H1 (cell line): Measurements from ENCODE around the gene FGF13. TPM values are rescaled to one million over a fixed set of nuclear protein-coding genes. Genes with fewer than 3 reads are reported as not detected.

Experiments used
- CTCF ChIA-PET: fragments of 300-600 bp; sonication (Branson Sonifier 250); formaldehyde crosslinking; loops from one replicate; lab custom pipeline; 2021; ENCODE audit not compliant: partially characterized antibody; lab: Charles Lee
- POLR2A ChIA-PET: fragments of 300-600 bp; sonication (Branson Sonifier 250); formaldehyde crosslinking; loops from one replicate; lab custom pipeline; 2021; ENCODE audit warnings: inconsistent platforms; ENCODE audit not compliant: partially characterized antibody; lab: Charles Lee
- DNase-seq, 2 experiments: peaks; one replicate each; pipeline versions ENCODE4 v3.0.0 to v3.0.0-alpha.2; 2010 to 2022; ENCODE audit warnings: low spot score in 2 of 2, low read depth in 1 of 2, mixed read lengths in 1 of 2
- FAIRE-seq: peaks from 2 replicates; lab custom pipeline; 2011; peaks lifted over from hg19 to GRCh38; lab: Jason Lieb, UNC
- H2AFZ ChIP-seq: 2 replicates; pipeline ENCODE4 v1.8.1; 2012; ENCODE audit warnings: low read length, inconsistent platforms
- H2AK5ac ChIP-seq: 2 replicates; pipeline ENCODE4 v1.6.1; 2013; ENCODE audit warnings: low read depth, low read length
- H2BK120ac ChIP-seq: replicated peaks from 2 replicates; pipeline ENCODE3; 2013; ENCODE audit warnings: low read depth, low read length, inconsistent platforms
- H2BK12ac ChIP-seq: 2 replicates; pipeline ENCODE4 v1.6.1; 2013; ENCODE audit warnings: low read depth, low read length
- H2BK15ac ChIP-seq: 2 replicates; pipeline ENCODE4 v1.6.1; 2013; ENCODE audit warnings: low read length
- H2BK20ac ChIP-seq: 2 replicates; pipeline ENCODE4 v1.6.1; 2013; ENCODE audit warnings: low read length
- H2BK5ac ChIP-seq: 2 replicates; pipeline ENCODE4 v1.6.1; 2013; ENCODE audit warnings: low read depth, low read length
- H3K14ac ChIP-seq: 2 replicates; pipeline ENCODE4 v1.6.1; 2013; ENCODE audit warnings: inconsistent platforms; ENCODE audit not compliant: insufficient read length
- H3K18ac ChIP-seq: 2 replicates; pipeline ENCODE4 v1.6.1; 2013; ENCODE audit warnings: low read length; ENCODE audit errors: extremely low read depth
- H3K23ac ChIP-seq: 2 replicates; pipeline ENCODE4 v1.6.1; 2013; ENCODE audit warnings: inconsistent platforms; ENCODE audit not compliant: insufficient read length
- H3K23me2 ChIP-seq: 2 replicates; pipeline ENCODE4 v1.6.1; 2013; ENCODE audit warnings: low read depth, low read length
- H3K27ac ChIP-seq: 2 replicates; pipeline ENCODE4 v1.6.1; 2011; ENCODE audit warnings: low read depth, low read length, inconsistent platforms
- H3K27me3 ChIP-seq, 4 experiments: replicated peaks in 1 of 4; 1 replicate in 1 of 4; 2 replicates in 3 of 4; pipeline versions ENCODE4 v1.6.1 to v1.8.1; 2011 to 2013; ENCODE audit warnings: low read length in 3 of 4, mild to moderate bottlenecking in 3 of 4, inconsistent platforms in 2 of 4, mixed read lengths in 2 of 4, moderate library complexity in 1 of 4; ENCODE audit not compliant: control insufficient read depth in 3 of 4, insufficient read depth in 3 of 4; ENCODE audit errors: extremely low read depth in 1 of 4
- H3K36me3 ChIP-seq, 4 experiments: 2 replicates each; pipeline versions ENCODE4 v1.6.1 to v1.8.1; 2011 to 2013; ENCODE audit warnings: mild to moderate bottlenecking in 4 of 4, low read length in 3 of 4, moderate library complexity in 2 of 4, control low read depth in 1 of 4, inconsistent platforms in 1 of 4; ENCODE audit not compliant: insufficient read depth in 4 of 4, control insufficient read depth in 2 of 4
- H3K4ac ChIP-seq: replicated peaks from 2 replicates; pipeline ENCODE3; 2013; ENCODE audit warnings: low read length, low read depth, mixed read lengths, inconsistent platforms; ENCODE audit not compliant: insufficient read length
- H3K4me1 ChIP-seq, 4 experiments: replicated peaks in 1 of 4; 1 replicate in 1 of 4; 2 replicates in 3 of 4; pipeline versions ENCODE4 v1.6.1 to v1.8.1; 2011 to 2013; ENCODE audit warnings: low read length in 3 of 4, inconsistent platforms in 2 of 4, mixed read lengths in 1 of 4; ENCODE audit not compliant: insufficient read depth in 4 of 4, control insufficient read depth in 3 of 4
- H3K4me2 ChIP-seq, 2 experiments: 2 replicates each; pipeline versions ENCODE4 v1.6.1 to v1.8.1; 2011 to 2013; ENCODE audit warnings: low read depth in 2 of 2, low read length in 2 of 2, control low read depth in 1 of 2, inconsistent platforms in 1 of 2, mild to moderate bottlenecking in 1 of 2; ENCODE audit not compliant: insufficient read depth in 1 of 2
- H3K4me3 ChIP-seq, 4 experiments: fragments of 200-600, 300-600 bp in 1 of 4; sonication (generic), shearing (Covaris generic), sonication (Bioruptor Twin) in 1 of 4; 2 replicates each; pipeline versions ENCODE4 v1.5.1 to v1.8.1; 2011 to 2016; ENCODE audit warnings: low read length in 4 of 4, low read depth in 3 of 4, control low read depth in 2 of 4, inconsistent platforms in 2 of 4, mild to moderate bottlenecking in 2 of 4, mixed read lengths in 1 of 4, moderate library complexity in 1 of 4; ENCODE audit not compliant: insufficient read depth in 2 of 4; ENCODE audit errors: extremely low read depth in 1 of 4
- H3K56ac ChIP-seq: replicated peaks from 2 replicates; pipeline ENCODE3; 2013; ENCODE audit warnings: low read depth, mild to moderate bottlenecking, mixed read lengths, low read length, inconsistent platforms; ENCODE audit not compliant: insufficient read length
- H3K79me1 ChIP-seq: 2 replicates; pipeline ENCODE4 v1.6.1; 2013; ENCODE audit warnings: low read depth, low read length, control low read depth
- H3K79me2 ChIP-seq, 2 experiments: 2 replicates each; pipeline versions ENCODE4 v1.6.1 to v1.8.1; 2012 to 2013; ENCODE audit warnings: low read length in 2 of 2, mild to moderate bottlenecking in 2 of 2, inconsistent platforms in 1 of 2; ENCODE audit not compliant: insufficient read depth in 2 of 2, control insufficient read depth in 1 of 2
- H3K9ac ChIP-seq, 4 experiments: replicated peaks in 1 of 4; 1 replicate in 1 of 4; 2 replicates in 3 of 4; pipeline versions ENCODE4 v1.6.1 to v1.8.1; 2011 to 2013; ENCODE audit warnings: low read depth in 3 of 4, low read length in 3 of 4, control low read depth in 2 of 4, mild to moderate bottlenecking in 2 of 4, moderate library complexity in 2 of 4, inconsistent platforms in 1 of 4; ENCODE audit errors: extremely low read depth in 1 of 4
- H3K9me3 ChIP-seq, 2 experiments: 2 replicates each; pipeline versions ENCODE4 v1.6.1 to v1.8.1; 2012 to 2013; ENCODE audit warnings: mild to moderate bottlenecking in 2 of 2, moderate library complexity in 2 of 2, control low read depth in 1 of 2, inconsistent platforms in 1 of 2, low read depth in 1 of 2, low read length in 1 of 2, mixed read lengths in 1 of 2; ENCODE audit not compliant: insufficient read depth in 2 of 2
- H4K20me1 ChIP-seq, 2 experiments: replicated peaks in 1 of 2; 2 replicates each; pipeline versions ENCODE3 to v1.8.1; 2011 to 2013; ENCODE audit warnings: inconsistent platforms in 2 of 2, low read length in 2 of 2, mild to moderate bottlenecking in 1 of 2; ENCODE audit not compliant: insufficient read depth in 2 of 2, control insufficient read depth in 1 of 2
- H4K5ac ChIP-seq: 2 replicates; pipeline ENCODE4 v1.6.1; 2013; ENCODE audit warnings: low read length, low read depth, mixed read lengths, inconsistent platforms; ENCODE audit not compliant: insufficient read length
- H4K8ac ChIP-seq: 2 replicates; pipeline ENCODE4 v1.8.0; 2013; ENCODE audit warnings: mild to moderate bottlenecking, moderate library complexity, low read length, inconsistent platforms; ENCODE audit not compliant: insufficient read depth; ENCODE audit errors: extremely low read depth
- H4K91ac ChIP-seq: replicated peaks from 2 replicates; pipeline ENCODE3; 2013; ENCODE audit warnings: low read length, mixed read lengths, inconsistent platforms; ENCODE audit not compliant: insufficient read length
- BACH1 ChIP-seq: IDR thresholded peaks from 2 replicates; pipeline ENCODE4 v1.6.1; 2012; ENCODE audit warnings: low read length, improper control_type of control experiment
- BRCA1 ChIP-seq: IDR thresholded peaks from 2 replicates; pipeline ENCODE4 v1.6.1; 2012; ENCODE audit warnings: low read depth, low read length, improper control_type of control experiment
- MAFK ChIP-seq: IDR thresholded peaks from 2 replicates; pipeline ENCODE4 v1.6.1; 2012; ENCODE audit warnings: low read depth, mild to moderate bottlenecking, improper control_type of control experiment, low read length
- POLR2A ChIP-seq, 2 experiments: IDR thresholded peaks; 1 replicate in 1 of 2; 2 replicates in 1 of 2; pipeline ENCODE4 v1.6.1; 2011; ENCODE audit warnings: low read depth in 2 of 2, low read length in 2 of 2, mild to moderate bottlenecking in 2 of 2; ENCODE audit errors: control extremely low read depth in 1 of 2
- POLR2AphosphoS5 ChIP-seq: IDR thresholded peaks from 2 replicates; pipeline ENCODE4 v1.6.1; 2011; ENCODE audit warnings: low read depth, low read length
- RXRA ChIP-seq: IDR thresholded peaks from 2 replicates; pipeline ENCODE4 v1.6.1; 2011; ENCODE audit warnings: low read depth, mild to moderate bottlenecking, low read length, moderate library complexity; ENCODE audit not compliant: insufficient read depth
- SUZ12 ChIP-seq: fragments of 200-600 bp; sonication (generic); IDR thresholded peaks from 2 replicates; pipeline ENCODE4 v1.6.1; 2012; ENCODE audit warnings: mild to moderate bottlenecking, inconsistent platforms, low read length, moderate library complexity, mixed read lengths
- TAF1 ChIP-seq: IDR thresholded peaks from 2 replicates; pipeline ENCODE4 v1.6.1; 2011; ENCODE audit warnings: mild to moderate bottlenecking, low read depth, low read length
- TBP ChIP-seq: IDR thresholded peaks from 2 replicates; pipeline ENCODE4 v1.6.1; 2011; ENCODE audit warnings: low read depth, low read length, improper control_type of control experiment
- ZNF274 ChIP-seq: IDR thresholded peaks from 2 replicates; pipeline ENCODE4 v1.7.0; 2012; ENCODE audit warnings: low read length, borderline replicate concordance; ENCODE audit errors: extremely low read depth
- WGBS, 2 experiments: shearing (Covaris generic) in 1 of 2; methylation state at CpG; one replicate each; pipeline versions ENCODE4 v1.1.6 to v1.1.7; 2013 to 2015; ENCODE audit warnings: low lambda C conversion rate in 2 of 2, mixed read lengths in 2 of 2, inconsistent platforms in 1 of 2, low coverage in 1 of 2, missing lambda C conversion rate in 1 of 2; ENCODE audit not compliant: insufficient replicate concordance in 2 of 2, insufficient coverage in 1 of 2, insufficient read length in 1 of 2; ENCODE audit errors: extremely low coverage in 1 of 2, missing lambda C conversion rate in 1 of 2; 5-methylcytosine and 5-hydroxymethylcytosine counted together
- polyA plus RNA-seq, 7 experiments: library from polyadenylated mRNA; depleted of rRNA in 3 of 7; stranded (reverse) in 5 of 7; unstranded in 2 of 7; fragments of >200 nt in 5 of 7; fragments of 200-250 nt in 2 of 7; gene quantifications; 1 replicate in 5 of 7; 2 replicates in 1 of 7; 4 replicates in 1 of 7; pipeline versions ENCODE4 v1.2.1 to v1.2.3, GENCODE V29; 2011 to 2013; ENCODE audit warnings: missing spikeins in 2 of 7, mixed read lengths in 2 of 7
- total RNA-seq: library from RNA; stranded (reverse); fragmentation: NEBNext Ultra II Directional; extraction: Animal tissue kit (Norgen Biotek cat#: 25700); gene quantifications from 2 replicates; pipeline ENCODE4 v1.2.1, GENCODE V29; 2021

Gene FGF13
- total and polyA plus RNA-seq, 2 of the 8 experiments (the other 6 are each of a cell fraction or from before 2014, with no cell fraction given), result 10.1 to 36.1 TPM

- Histone ChIP-seq H3K27ac (no peak overlapping the region), H3K9ac (no peak overlapping the region), H2BK15ac (no peak overlapping the region), H3K27me3 (no peaks in the 10 kb centered on the region), H3K18ac (no peak overlapping the region), H3K4me2 (no peak overlapping the region), H4K20me1 (no peaks in the 10 kb centered on the region), H3K14ac (no peak overlapping the region), H2BK5ac (no peak overlapping the region), H2BK20ac (no peak overlapping the region), H3K4me1 (no peaks in the 10 kb centered on the region), H4K8ac (no peak overlapping the region), H3K36me3 (no peaks in the 10 kb centered on the region), H3K4ac (no peak overlapping the region), H3K23me2 (no peaks in the 10 kb centered on the region), H3K23ac (no peak overlapping the region), H3K9me3 (no peaks in the 10 kb centered on the region), H2BK120ac (no peak overlapping the region), H4K5ac (no peak overlapping the region), H2BK12ac (no peak overlapping the region), H3K79me1 (no peaks in the 10 kb centered on the region), H3K79me2 (no peaks in the 10 kb centered on the region), H3K56ac (no peak overlapping the region), H4K91ac (no peak overlapping the region), H3K4me3 (no peak overlapping the region), H2AFZ (no peak overlapping the region), H2AK5ac (no peak overlapping the region)
- WGBS, 2 experiments, result 93% methylated on average over 5 of the region's 5 CpGs; no CpG with 5 or more reads in 1 of the 2 experiments
- POLR2A ChIA-PET, result interaction anchor here (2.6 kb wide), 1 partner anchor 11 kb away, joined by 17 read pairs; the partner anchor contains the start of gene FGF13
- DNase-seq (no peak), FAIRE-seq (no peak)
- CTCF ChIA-PET, result interaction anchor here (0.8 to 1.8 kb wide), 2 partner anchors 18 to 23 kb away, joined by 3 read pairs; no protein-coding TSS in a partner anchor
- TF ChIP-seq BACH1 (no peak), MAFK (no peak), RXRA (no peak), BRCA1 (no peak), TAF1 (no peak), SUZ12 (no peak), POLR2A (IDR thresholded peaks at IDR 0.05; ENCODE audit: control extremely low read depth in 1 of 2, low read depth in 2 of 2, low read length in 2 of 2) (no peak), POLR2AphosphoS5 (no peak), TBP (no peak), ZNF274 (no peak)
Measured at GRCh38 chrX:138723301-138723700, 11.8 kb upstream of the FGF13 start.
